Posterior vena cava (tissue), 2 donors: ENCODE results near the gene USP2. TPM values are rescaled to one million over a fixed set of nuclear protein-coding genes. Genes with fewer than 3 reads are reported as not detected.

Experiments used
- DNase-seq: peaks from one replicate; pipeline ENCODE4 v3.0.0-alpha.2; 2020; ENCODE audit warnings: low spot score
- intact Hi-C, 2 donors: fragments of 100-400 bp; cut with DNase I; formaldehyde crosslinking; loops; one replicate each; pipeline versions ENCODE4 v1.14.1 to v1.14.2; 2022 to 2023
- long read RNA-seq, 2 donors: library from polyadenylated mRNA; unstranded; transcript quantifications; one replicate each; pipeline ENCODE4 v2.0.0, GENCODE V29; 2020 to 2021
- total RNA-seq, 2 donors: library from RNA; stranded (reverse); fragmentation: NEBNext Ultra II Directional; extraction: Animal tissue kit (Norgen Biotek cat#: 25700); gene quantifications; one replicate each; pipeline ENCODE4 v1.2.1, GENCODE V29; 2021
- donor health status: DM: yes; HTN: yes; CAD: no.
- donor health status: DM: yes; HTN: yes; CAD: no.

Gene USP2, protein sequence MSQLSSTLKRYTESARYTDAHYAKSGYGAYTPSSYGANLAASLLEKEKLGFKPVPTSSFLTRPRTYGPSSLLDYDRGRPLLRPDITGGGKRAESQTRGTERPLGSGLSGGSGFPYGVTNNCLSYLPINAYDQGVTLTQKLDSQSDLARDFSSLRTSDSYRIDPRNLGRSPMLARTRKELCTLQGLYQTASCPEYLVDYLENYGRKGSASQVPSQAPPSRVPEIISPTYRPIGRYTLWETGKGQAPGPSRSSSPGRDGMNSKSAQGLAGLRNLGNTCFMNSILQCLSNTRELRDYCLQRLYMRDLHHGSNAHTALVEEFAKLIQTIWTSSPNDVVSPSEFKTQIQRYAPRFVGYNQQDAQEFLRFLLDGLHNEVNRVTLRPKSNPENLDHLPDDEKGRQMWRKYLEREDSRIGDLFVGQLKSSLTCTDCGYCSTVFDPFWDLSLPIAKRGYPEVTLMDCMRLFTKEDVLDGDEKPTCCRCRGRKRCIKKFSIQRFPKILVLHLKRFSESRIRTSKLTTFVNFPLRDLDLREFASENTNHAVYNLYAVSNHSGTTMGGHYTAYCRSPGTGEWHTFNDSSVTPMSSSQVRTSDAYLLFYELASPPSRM
- 10 to 100 TPM; 10.4 to 17.3 TPM for total RNA-seq
- long read RNA-seq, donor 1, result 0 reads
- long read RNA-seq, donor 2, partial matches to known transcripts, result 0 of 6 reads
- long read RNA-seq, donor 2, other reads (novel, unspliced or antisense), result 3 of 6 reads

DNA sequence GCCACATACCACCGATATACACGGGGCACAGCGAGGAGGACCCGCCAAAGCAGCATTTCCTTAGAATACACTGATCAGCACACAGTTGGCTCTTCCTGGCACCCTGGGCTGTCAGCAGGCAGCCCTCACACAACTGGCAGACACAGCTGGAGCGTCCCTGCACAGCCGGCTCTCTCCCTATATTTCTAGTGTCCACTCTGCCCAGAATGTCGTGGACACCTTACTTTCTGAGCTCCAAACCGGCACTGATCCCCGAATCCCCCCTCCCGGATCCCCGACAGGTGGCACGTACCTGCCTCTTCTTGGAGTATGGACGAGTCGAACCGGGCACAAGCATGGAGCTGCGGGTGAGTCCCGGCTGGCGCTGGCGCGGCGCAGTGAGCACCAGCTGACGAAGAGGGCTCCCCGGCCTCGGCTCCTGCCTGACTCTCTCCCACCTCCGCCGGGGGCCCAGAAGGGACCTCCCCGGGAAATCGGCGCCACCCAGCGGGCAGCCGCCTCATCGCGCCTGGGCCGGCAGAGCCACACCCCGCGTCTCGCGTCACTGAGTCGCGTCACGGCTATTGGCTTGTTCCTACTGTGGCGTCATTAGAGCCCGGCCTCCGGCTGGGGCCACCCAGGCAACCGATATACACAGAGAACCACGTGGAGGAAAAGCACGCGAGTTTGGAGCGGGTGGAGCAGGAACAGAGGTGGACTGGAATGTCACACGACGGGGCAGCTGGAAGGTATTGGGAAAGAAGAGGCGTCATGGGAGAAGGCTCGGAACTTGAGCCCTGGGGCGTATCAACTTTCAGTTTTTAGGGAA, at the start of gene USP2:
Gene USP2, minus strand, starts transcription at position 510 of the 808 bp plus-strand sequence. CDS start 8,210 bp downstream, outside the sequence.
- intact Hi-C loops, result no loop called here
- peak; percentile 99 for DNase-seq

DNA sequence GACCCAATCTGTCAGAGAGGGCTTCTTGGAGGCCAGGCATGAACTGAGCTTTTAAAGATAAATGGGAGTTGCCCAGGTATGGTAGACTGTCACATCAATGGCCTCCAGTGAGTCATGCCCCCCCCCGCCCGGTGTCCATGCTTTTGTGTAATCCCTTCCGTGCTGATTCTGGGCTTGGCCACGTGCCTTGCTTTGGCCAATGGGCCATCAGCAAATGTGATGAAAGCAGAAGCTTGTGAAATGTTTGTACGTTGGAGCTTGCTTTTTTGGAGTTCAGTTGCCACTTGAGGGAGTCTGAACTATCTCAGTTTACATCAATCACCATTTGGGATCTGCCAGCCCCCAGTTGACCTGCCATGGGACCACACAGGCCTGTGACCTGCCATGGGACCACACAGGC, 45.8 kb upstream of the USP2 start:
- DNase-seq, result no peak
- intact Hi-C loops, result no loop called here

DNA sequence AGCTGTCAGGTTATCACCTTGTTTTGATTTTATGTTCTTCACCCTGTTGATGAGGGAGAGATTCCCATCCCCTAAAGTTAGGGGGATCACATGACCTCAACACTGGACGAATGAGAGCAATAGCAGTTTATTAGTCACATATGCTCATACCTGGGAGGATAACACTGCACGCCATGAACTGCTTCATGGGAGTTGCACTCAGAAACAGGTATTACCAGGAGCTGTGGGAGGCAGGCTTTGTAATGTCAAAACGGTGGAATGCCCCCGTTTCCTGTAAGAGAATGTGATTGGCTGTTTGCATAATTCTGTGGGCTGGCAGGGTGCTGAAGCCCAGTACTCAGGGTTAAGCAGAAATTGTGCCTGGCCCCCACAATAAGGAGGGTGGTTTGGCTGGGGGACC, 44.7 kb upstream of the USP2 start:
- DNase-seq, result no peak
- intact Hi-C loops, result no loop called here

DNA sequence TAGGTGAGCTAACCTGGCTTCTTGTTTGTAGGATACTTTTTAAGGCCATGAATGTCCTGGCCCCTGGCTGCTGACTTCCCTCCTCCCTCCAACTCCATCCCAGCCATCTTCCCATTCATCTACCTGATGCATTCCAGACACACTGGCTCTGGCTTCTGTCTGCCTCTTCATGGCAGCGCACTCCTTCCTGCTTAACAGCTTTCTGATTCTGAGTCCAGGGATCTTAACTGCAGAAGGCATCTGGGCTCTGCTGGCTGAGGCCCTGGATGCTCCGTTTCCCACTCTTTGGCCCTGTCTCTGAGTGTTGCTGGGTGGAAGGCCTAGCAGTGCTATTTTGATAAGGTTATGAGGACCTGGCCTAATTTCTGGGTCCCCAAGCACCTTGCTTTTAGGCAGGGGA, 43.3 kb upstream of the USP2 start:
- DNase-seq, result no peak
- intact Hi-C loops, result no loop called here

DNA sequence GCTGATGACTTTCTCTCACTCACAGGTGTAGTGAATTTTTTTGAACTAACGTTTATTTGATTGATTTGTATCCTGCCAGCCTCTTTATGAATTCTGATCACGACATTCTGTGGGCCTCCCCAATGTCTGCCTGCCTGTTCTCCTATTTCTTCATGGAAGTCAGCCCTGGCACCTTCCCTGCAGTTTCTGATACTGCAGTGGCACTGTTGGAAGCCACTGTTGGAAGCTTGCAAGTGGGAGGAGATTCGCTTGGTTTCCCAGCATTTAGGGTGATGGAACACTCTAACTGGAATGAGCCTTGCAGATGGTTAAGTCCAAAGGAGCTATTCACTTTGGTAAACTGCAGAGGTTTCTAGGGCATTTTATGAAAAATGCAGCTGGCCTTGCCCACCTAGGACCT, 42.8 kb upstream of the USP2 start:
- no peak for DNase-seq
- intact Hi-C loops, result no loop called here

DNA sequence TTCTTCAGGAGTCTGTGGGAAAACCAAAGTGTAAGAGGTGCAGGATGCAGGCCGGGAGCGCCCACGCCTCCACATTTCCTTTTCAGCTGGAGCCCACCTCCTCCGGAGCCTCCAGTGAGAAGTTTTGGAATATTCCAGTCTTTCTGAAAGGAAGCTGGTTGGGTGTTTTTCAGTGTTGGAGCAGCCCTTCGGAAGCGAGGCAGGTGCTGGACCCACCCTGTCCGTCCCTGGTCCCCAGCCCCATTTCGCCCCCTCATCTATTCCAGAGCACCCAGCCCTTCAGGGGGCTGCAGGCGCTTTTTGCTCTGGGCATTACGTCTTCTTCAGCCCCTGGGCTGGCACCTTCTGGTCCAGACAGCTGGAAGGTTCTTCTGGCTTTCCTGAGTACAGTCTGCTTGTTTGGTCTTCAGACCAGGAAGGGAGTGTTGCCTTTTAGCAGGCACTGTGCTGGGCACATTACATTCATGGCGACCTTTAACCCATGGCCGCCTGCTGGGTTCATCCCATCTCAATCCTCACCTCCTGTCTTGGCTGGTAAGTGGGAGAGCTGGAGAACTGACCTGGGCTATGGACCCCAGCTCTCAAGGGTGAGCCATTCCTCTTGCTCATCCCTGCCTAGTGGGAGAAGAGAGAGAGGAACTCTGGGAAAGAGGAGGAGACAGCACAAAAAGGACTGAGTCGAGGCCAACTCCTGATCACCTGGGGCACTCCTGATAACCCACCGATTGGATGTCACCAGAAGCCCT, 42.2 kb upstream of the USP2 start:
- no peak for DNase-seq
- intact Hi-C loops, result no loop called here

DNA sequence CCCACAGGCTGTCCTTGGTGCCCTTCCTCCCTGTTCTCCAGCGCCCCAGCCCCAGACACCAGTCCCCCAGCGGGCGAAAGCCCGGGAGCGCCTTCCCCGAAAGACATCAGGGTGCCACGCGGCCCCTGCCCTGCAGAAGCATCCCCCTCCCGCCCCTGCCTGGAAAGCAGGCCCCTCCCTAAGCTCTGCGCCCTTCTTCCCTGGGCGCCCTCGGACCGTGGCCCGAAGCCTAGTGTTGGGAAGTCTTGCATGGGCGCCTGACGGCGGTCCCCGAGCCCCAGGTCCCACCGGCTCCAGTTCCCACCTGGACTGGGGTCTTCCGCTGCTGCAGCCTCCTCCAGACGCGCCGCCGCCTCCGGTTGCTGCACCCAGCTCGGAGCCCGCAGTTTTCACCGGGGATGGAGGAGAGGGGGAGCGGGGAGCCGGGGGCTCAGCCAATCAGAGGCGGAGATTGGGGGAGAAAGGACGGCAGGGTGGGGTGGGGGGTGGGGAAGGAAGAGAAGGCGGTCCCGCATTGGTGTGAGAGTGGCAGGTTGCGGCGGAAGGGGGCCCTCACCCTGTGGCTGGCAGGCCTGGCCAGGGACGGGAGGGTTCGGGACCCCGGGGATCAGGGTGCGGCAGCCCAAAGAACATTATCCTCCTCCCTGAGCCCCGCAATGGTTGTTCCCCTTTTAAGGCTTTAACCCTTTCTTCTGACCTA, 41.5 kb upstream of the USP2 start, which contains the start of gene THY1:
Gene THY1, minus strand, starts transcription at position 364 of the 700 bp plus-strand sequence. CDS start 2,267 bp downstream, outside the sequence.
- DNase-seq, result no peak
- intact Hi-C loops, result no loop called here

DNA sequence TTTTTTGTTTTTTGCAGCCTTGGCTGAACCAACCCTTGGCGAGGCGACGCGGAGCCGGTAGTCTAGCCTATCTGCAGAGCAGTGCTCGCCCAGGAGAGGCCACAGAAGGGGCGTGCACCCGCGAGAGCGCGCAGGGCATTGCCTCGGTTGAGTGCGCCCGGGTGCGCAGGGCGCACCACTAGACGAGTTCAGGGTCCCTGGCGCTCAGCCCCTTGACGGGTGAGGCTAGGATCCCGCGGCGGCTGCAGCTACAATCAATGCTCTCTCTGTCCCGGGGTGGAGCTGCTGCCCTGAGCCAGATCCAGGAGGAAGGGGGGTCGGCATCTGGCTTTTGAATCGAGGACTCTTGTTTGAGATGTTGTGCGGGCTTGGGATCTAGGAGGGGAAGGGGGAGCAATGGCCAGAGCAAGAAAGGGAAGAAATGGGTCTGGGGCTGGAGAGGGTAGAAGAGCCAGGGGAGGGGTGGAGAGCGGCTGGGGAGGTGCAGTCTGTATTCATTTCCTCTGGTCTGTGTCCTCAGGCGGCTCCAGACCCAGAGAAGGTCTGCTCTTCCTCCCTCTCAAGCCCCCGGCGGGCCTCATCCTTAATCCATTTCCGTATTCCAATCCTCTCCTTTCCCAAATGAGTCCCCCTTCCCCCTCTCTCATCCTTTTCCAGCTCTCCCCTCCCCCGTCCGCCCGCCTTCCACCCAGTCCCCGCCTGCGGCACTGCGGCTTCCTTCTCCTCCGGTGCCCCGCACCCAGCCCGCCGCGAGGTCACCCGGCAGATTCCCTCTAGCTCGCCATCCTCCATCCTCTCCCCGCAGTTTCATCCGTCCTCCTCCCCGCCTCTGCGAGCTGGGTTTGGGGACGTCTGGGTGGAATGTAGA, 40.7 kb upstream of the USP2 start:
- intact Hi-C loops, result no loop called here
- no peak for DNase-seq

DNA sequence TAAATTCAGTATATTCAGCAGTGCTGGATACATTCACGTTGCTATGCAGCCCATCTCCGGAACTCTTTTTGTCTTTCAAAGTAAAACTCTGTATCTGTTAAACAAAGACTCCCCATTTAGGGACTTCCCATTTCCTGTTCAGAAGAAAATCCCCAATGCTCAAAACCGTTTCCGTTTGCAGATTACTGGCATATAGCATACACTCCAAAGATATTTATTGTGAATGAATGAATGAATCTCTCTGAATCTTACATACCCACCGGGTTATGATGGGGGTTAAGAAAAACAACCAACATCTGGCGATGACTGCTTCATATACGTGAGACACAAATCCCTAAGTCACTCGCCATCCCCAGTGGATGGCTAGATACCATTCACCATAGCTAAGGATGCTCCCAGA, 39.9 kb upstream of the USP2 start:
- DNase-seq, result no peak
- intact Hi-C loops, result no loop called here

DNA sequence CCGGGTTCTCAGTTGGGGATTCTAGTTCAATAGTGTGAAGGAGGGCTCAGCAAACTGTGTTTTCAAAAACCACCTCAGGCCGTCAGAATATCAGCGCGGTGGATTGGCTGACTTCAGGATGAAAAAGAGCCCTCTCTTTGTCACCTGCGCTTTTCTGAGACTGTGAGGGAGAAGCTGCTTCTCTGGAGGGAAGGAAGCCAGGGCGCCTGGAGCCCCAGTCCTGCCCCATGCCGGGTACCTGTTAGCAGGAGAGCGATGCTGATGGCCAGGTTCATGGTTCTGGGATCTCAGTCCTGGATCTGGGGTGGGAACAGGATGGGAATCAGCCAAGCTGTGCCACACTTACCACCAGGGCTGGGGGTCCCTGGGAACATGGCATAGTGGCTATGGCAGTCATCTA, 39.1 kb upstream of the USP2 start:
- intact Hi-C loops, result no loop called here
- no peak for DNase-seq

DNA sequence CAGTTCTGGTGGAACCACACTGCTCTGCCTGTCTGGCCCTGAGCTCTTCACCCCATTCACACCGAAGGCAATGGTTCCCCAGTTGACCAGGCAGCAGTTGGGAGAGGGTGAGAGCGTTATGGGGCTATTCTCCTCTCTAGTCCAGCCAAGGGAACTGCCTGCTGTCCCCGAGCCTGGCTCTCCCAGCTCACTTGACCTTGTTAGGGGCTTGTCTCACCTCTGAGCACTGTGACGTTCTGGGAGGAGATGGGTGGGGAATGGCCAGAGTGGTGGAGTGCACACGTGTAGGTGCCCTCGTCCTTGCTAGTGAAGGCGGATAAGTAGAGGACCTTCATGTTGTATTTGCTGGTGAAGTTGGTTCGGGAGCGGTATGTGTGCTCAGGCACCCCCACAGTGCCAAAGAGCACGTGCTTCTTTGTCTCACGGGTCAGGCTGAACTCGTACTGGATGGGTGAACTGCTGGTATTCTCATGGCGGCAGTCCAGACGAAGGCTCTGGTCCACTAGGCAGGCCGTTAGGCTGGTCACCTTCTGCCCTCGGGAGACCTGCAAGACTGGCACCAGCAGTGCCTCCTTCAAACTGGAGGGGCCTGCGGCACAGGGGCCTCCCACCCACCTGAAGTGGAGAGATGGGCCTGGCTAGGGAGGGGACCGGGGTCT, 38.5 kb upstream of the USP2 start:
- intact Hi-C loops, result no loop called here
- no peak for DNase-seq

DNA sequence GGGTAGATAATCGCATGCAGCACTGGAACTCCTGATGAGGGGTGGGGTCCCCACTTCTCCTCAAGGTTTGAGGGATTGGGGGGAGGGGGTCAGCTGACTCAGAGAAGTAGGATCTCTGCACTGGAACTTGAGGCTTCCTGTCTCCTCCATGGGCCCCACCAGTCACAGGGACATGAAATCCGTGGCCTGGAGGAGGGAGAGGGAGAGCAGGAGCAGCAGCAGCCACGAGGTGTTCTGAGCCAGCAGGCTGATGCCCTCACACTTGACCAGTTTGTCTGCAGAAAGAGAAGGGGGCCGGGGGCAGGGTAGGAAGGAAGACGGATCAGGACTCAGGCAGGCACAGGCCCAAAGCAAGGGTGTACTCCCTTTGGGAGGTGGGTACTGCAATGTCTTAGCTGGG, 37.8 kb upstream of the USP2 start:
- no peak for DNase-seq
- intact Hi-C loops, result no loop called here

DNA sequence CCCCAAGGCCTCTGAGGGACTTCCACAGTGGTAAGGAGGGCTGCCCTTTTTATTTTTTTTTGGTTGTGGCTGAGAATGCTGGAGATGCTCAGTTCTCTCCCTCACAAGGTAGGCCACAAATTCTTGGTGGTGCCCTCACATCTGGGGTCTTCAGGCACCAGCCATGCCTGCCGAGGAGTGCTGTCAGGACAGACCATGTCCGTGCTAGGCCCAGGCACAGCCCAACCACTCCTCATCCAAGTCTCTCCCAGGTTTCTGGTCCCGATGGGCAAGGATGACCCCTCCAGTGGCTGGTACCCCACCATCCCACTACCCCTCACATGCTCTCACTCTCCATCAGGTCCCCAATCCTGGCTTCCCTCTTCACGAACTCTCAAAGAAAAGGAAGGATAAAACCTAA, 37.3 kb upstream of the USP2 start:
- no peak for DNase-seq
- intact Hi-C loops, result no loop called here

DNA sequence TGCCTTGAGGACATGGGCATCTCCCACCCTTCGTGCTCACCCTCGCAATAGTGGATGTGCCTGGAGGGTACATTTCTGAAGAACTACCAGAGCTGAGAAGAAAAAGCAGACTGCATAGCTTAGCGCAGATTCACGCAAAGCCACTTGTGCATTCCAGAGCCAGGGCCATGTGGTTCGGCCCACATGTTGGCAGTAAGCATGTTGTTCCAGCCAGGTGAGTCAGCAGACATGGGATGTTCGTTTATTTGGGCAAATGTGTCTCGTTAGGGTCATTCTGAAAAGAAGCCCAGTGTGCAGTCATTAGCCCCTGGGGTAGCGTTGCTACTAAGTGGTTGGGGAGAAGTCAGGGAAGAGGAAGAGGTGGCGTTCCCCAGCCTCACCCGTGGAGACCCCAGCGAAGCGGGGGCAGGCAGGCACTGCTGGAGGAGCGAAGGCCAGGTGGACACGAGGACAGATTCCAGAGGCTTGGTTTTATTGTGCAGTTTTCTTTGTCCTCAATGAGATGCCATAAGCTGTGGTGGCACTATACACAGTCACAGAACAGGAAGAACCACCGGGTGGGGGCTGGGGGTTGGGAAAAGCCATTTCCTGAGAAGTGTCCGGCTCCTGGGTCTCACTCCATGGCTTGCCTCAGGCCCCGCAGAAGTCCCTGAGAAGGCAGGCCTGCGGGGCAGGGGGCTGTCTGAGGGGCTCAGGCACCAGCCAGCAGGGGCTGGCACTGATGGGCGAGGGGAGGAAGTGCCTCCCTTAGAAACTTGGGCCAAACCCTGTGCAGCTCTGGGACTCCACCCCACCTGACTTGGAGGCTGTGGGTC, 36.4 kb upstream of the USP2 start:
- intact Hi-C loops, result no loop called here
- DNase-seq, result no peak

DNA sequence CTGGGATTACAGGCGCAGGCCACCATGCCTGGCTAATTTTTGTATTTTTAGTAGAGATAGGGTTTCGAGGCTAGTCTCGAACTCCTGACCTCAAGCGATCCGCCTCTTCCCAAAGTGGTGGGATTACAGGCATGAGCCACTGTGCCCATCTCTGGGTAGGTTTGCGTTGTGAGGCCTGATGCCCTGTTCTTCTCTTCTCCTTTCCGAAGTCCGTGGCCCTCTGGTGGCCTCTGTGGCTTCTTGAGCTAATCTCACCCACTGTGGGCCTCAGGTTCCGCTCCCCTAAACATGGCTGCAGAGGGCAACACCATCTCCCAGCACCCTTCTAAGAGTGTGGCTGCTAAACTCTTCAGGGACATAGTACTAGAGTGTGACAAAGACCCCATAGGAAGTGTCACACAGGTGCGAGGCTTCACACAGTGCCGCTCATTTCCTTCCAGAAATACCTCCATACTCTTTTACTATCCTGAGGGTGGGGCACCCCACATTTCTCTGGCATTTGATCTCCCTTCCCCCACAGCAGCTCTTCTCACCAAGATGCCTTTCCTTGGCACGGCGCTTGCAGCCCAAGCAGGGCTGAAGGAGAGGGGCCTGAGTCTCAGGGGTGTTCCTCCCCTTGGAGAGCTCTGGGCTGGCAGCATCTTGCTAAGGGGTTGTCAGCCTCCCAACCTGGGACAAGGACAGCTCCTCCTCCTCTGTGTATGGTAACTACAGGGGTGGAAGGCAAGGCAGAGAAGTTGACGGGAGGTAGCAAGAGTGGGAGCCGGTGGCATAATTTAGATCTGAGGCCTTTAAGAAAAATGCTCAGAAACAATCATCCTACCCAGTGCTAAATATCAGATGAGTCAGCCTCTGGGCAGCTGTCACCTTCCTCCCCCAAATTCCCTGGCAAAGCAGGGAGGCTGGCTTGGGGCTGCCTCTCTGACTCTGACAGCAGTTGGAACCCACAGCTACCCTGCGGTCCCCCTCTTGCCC, 35.4 kb upstream of the USP2 start:
- no peak for DNase-seq
- intact Hi-C loops, result no loop called here
